ENCODE measurements around the gene XRN2. TPM values are rescaled to one million over a fixed set of nuclear protein-coding genes. Genes with fewer than 3 reads are reported as not detected.

Gene XRN2
- total and polyA plus RNA-seq, 4 donors, result 20.9 to 40.3 (median 25.2) TPM

- Histone ChIP-seq H3K9ac (ENCODE audit: low read depth in 1 of 2, low read length in 2 of 2) (no peak overlapping the region), H3K9me3 (ENCODE audit: control insufficient read depth in 4 of 4, low read length in 3 of 4) (no peaks in the 10 kb centered on the region), H3K27me3 (ENCODE audit: control insufficient read depth in 4 of 4, insufficient read depth in 4 of 4, low read length in 3 of 4) (no peaks in the 10 kb centered on the region), H3K4me1 (ENCODE audit: control insufficient read depth in 4 of 4, insufficient read depth in 4 of 4, low read length in 3 of 4) (peaks cover 0 to 3% (median 1%) of the 10 kb centered on the region in 4 donors), H3K4me3 (ENCODE audit: low read depth in 1 of 3, low read length in 3 of 3) (no peak overlapping the region), H3K27ac (ENCODE audit: low read depth in 1 of 2, low read length in 2 of 2) (no peak overlapping the region), H3K36me3 (ENCODE audit: control insufficient read depth in 4 of 4, insufficient read depth in 3 of 4, low read depth in 1 of 4, low read length in 3 of 4) (peaks cover 4 to 22% (median 11%) of the 10 kb centered on the region in 4 donors)
- 95% methylated on average over 3 of the region's 3 CpGs for WGBS
- DNase-seq (ENCODE audit: low spot score), result no peak
- TF ChIP-seq ZBTB33 (IDR thresholded peaks at IDR 0.05) (no peak), RXRA (IDR thresholded peaks at IDR 0.05) (no peak), TAF1 (conservative IDR thresholded peaks at IDR 0.05) (no peak), SP1 (IDR thresholded peaks at IDR 0.05) (no peak), RAD21 (IDR thresholded peaks at IDR 0.05) (no peak), JUND (IDR thresholded peaks at IDR 0.05) (no peak), HNF4A (conservative IDR thresholded peaks at IDR 0.05) (no peak), GABPA (IDR thresholded peaks at IDR 0.05 in 1 of 2, conservative IDR thresholded peaks at IDR 0.05 in 1 of 2) (no peak), HNF4G (IDR thresholded peaks at IDR 0.05) (no peak), REST (IDR thresholded peaks at IDR 0.05) (no peak), YY1 (IDR thresholded peaks at IDR 0.05) (no peak), EGR1 (IDR thresholded peaks at IDR 0.05; ENCODE audit: low read depth in 2 of 2) (no peak), FOXA1 (IDR thresholded peaks at IDR 0.05) (no peak)
- TF ChIP-seq, protein P1, sequence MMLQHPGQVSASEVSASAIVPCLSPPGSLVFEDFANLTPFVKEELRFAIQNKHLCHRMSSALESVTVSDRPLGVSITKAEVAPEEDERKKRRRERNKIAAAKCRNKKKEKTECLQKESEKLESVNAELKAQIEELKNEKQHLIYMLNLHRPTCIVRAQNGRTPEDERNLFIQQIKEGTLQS (IDR thresholded peaks at IDR 0.05), result no peak
- TF ChIP-seq, protein P2, sequence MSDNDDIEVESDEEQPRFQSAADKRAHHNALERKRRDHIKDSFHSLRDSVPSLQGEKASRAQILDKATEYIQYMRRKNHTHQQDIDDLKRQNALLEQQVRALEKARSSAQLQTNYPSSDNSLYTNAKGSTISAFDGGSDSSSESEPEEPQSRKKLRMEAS (IDR thresholded peaks at IDR 0.05), result no peak
- TF ChIP-seq, protein P3, sequence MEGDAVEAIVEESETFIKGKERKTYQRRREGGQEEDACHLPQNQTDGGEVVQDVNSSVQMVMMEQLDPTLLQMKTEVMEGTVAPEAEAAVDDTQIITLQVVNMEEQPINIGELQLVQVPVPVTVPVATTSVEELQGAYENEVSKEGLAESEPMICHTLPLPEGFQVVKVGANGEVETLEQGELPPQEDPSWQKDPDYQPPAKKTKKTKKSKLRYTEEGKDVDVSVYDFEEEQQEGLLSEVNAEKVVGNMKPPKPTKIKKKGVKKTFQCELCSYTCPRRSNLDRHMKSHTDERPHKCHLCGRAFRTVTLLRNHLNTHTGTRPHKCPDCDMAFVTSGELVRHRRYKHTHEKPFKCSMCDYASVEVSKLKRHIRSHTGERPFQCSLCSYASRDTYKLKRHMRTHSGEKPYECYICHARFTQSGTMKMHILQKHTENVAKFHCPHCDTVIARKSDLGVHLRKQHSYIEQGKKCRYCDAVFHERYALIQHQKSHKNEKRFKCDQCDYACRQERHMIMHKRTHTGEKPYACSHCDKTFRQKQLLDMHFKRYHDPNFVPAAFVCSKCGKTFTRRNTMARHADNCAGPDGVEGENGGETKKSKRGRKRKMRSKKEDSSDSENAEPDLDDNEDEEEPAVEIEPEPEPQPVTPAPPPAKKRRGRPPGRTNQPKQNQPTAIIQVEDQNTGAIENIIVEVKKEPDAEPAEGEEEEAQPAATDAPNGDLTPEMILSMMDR (IDR thresholded peaks at IDR 0.05; ENCODE audit: low read depth, low read length, missing input control), result no peak
These were observed 73.5 kb downstream of the XRN2 start for GRCh38 chr20:21376626-21377025.

- no peaks in the 10 kb centered on the region for H3K27me3 ChIP-seq (ENCODE audit: control insufficient read depth in 4 of 4, insufficient read depth in 4 of 4, low read length in 3 of 4)
- WGBS, result 98% methylated on average over 9 of the region's 9 CpGs
- H3K4me3 ChIP-seq (ENCODE audit: low read depth in 1 of 3, low read length in 3 of 3), result no peak overlapping the region
- H3K9ac ChIP-seq (ENCODE audit: low read depth in 1 of 2, low read length in 2 of 2), result no peak overlapping the region
- H3K27ac ChIP-seq (ENCODE audit: low read depth in 1 of 2, low read length in 2 of 2), result no peak overlapping the region
- no peak for DNase-seq (ENCODE audit: low spot score)
- peaks cover 4 to 31% (median 17%) of the 10 kb centered on the region in 4 donors for H3K36me3 ChIP-seq (ENCODE audit: control insufficient read depth in 4 of 4, insufficient read depth in 3 of 4, low read depth in 1 of 4, low read length in 3 of 4)
- H3K9me3 ChIP-seq (ENCODE audit: control insufficient read depth in 4 of 4, low read length in 3 of 4), result no peaks in the 10 kb centered on the region
- H3K4me1 ChIP-seq (ENCODE audit: control insufficient read depth in 4 of 4, insufficient read depth in 4 of 4, low read length in 3 of 4), result peaks cover 0 to 3% (median 1%) of the 10 kb centered on the region in 4 donors
- TF ChIP-seq FOXA1 (IDR thresholded peaks at IDR 0.05), result no peak
- TF ChIP-seq HNF4A (conservative IDR thresholded peaks at IDR 0.05), result no peak
- TF ChIP-seq REST (IDR thresholded peaks at IDR 0.05), result no peak
- TF ChIP-seq, protein P3 (IDR thresholded peaks at IDR 0.05; ENCODE audit: low read depth, low read length, missing input control), result no peak
These were observed 74.6 kb downstream of the XRN2 start for GRCh38 chr20:21377701-21378100.

Data from liver (tissue), 9 donors.